Lower leg skin (tissue), 4 donors: ENCODE results near the gene ASIC2. TPM values are rescaled to one million over a fixed set of nuclear protein-coding genes. Genes with fewer than 3 reads are reported as not detected.

Experiments
- DNase-seq, 2 donors: peaks; one replicate each; pipeline ENCODE4 v3.0.0-alpha.2; 2019; ENCODE audit warnings: low spot score in 2 of 2
- H3K4me3 ChIP-seq: fragments of 200-600 bp; sonication (generic); 2 replicates; pipeline ENCODE4 v1.5.1; 2017; ENCODE audit warnings: mild to moderate bottlenecking, low read depth; ENCODE audit not compliant: poor library complexity, severe bottlenecking
- POLR2A ChIP-seq, 2 donors: fragments of 450-650 bp; IDR thresholded peaks; one replicate each; pipeline ENCODE4 v1.6.1; 2016 to 2017; ENCODE audit warnings: antibody characterized with exemption in 2 of 2, mild to moderate bottlenecking in 1 of 2, moderate library complexity in 1 of 2
- WGBS, 2 donors: methylation state at CpG; one replicate each; pipeline ENCODE4 v1.1.5; 2018; 5-methylcytosine and 5-hydroxymethylcytosine counted together
- intact Hi-C: fragments of 100-400 bp; cut with DNase I; formaldehyde crosslinking; loops from one replicate; pipeline ENCODE4 v1.15.0; 2023; ENCODE audit warnings: low total_unique reads
- total RNA-seq, 4 donors: library from RNA; depleted of rRNA; stranded (reverse); fragments of >200 nt; gene quantifications; one replicate each; pipeline ENCODE4 v1.1.0, GENCODE V29; 2016
- TF ChIP-seq, protein P1 (sequence below), 3 donors: fragments of 450-650 bp; IDR thresholded peaks; one replicate each; pipeline ENCODE4 v1.5.1; 2016; ENCODE audit warnings: antibody characterized with exemption in 3 of 3, mild to moderate bottlenecking in 3 of 3, moderate library complexity in 2 of 3

ASIC2 gene
- total RNA-seq, 4 donors from 2014 or later, result 0.21 TPM; not detected in 3

DNA sequence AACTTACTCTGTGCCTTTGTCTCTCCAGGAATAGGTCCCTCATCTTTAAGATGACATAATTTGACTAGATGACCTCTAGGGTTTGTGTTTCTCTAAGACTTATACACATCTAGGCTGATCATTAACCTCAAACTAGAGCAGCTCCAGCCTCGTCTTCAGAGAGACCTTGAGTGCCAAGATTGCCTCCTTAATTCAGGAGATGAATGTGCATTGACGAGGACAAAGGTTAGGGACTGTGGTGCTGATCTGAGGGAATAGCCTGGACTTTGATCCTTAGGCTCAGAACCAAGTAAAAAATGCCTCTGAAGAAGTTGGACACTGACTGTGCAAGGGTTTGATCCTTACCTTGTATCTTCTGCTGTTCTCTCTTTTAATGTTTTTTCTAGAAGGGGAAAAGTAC is 17.2 kb upstream of the ASIC2 start:
- no peak for DNase-seq
- no peak for TF ChIP-seq POLR2A (IDR thresholded peaks at IDR 0.05)
- TF ChIP-seq, protein P1, sequence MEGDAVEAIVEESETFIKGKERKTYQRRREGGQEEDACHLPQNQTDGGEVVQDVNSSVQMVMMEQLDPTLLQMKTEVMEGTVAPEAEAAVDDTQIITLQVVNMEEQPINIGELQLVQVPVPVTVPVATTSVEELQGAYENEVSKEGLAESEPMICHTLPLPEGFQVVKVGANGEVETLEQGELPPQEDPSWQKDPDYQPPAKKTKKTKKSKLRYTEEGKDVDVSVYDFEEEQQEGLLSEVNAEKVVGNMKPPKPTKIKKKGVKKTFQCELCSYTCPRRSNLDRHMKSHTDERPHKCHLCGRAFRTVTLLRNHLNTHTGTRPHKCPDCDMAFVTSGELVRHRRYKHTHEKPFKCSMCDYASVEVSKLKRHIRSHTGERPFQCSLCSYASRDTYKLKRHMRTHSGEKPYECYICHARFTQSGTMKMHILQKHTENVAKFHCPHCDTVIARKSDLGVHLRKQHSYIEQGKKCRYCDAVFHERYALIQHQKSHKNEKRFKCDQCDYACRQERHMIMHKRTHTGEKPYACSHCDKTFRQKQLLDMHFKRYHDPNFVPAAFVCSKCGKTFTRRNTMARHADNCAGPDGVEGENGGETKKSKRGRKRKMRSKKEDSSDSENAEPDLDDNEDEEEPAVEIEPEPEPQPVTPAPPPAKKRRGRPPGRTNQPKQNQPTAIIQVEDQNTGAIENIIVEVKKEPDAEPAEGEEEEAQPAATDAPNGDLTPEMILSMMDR (IDR thresholded peaks at IDR 0.05), result no peak
- H3K4me3 ChIP-seq, result no peak overlapping the region
- intact Hi-C loops, result no loop called here
- 54 to 61% methylated on average over 2 of the region's 2 CpGs for WGBS, 2 donors

GRCh38 chr17:33303254-33303653 is 10.2 kb upstream of the ASIC2 start:
- H3K4me3 ChIP-seq, result no peak overlapping the region
- DNase-seq, result no peak
- intact Hi-C loops, result loop anchor here (10.0 kb wide), 1 partner anchor 1222 kb away; no protein-coding TSS in a partner anchor
- TF ChIP-seq POLR2A (IDR thresholded peaks at IDR 0.05), result no peak
- TF ChIP-seq, protein P1 (IDR thresholded peaks at IDR 0.05), result no peak
- 75 to 83% methylated on average over 5 of the region's 5 CpGs for WGBS, 2 donors

GRCh38 chr17:33302394-33302793 is 9.3 kb upstream of the ASIC2 start:
- H3K4me3 ChIP-seq, result no peak overlapping the region
- intact Hi-C loops, result loop anchor here (10.0 kb wide), 1 partner anchor 1222 kb away; no protein-coding TSS in a partner anchor
- TF ChIP-seq POLR2A (IDR thresholded peaks at IDR 0.05), result no peak
- TF ChIP-seq, protein P1 (IDR thresholded peaks at IDR 0.05), result no peak
- DNase-seq, result peak in 1 of 2 donors; percentile 12

GRCh38 chr17:33300241-33300640 is 7.1 kb upstream of the ASIC2 start:
- no peak for DNase-seq
- TF ChIP-seq, protein P1 (IDR thresholded peaks at IDR 0.05), result no peak
- TF ChIP-seq POLR2A (IDR thresholded peaks at IDR 0.05), result no peak
- no peak overlapping the region for H3K4me3 ChIP-seq
- intact Hi-C loops, result loop anchor here (10.0 kb wide), 1 partner anchor 1225 kb away; no protein-coding TSS in a partner anchor

DNA sequence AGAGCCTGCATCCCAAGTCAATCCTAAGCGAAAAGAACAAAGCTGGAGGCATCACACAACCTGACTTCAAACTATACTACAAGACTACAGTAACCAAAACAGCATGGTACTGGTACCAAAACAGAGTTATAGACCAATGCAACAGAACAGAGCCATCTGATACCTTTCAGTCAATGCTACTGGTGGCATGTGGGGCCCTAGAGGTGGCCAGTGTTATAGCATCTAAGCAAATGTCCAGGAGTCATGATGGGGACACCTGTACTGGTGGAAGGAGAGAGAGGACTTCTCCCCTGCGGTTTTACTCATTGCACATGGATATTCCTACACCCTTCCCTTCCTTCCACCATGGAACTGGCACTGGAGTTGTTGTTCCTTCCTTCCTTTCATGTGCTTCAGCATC is 6.0 kb upstream of the ASIC2 start:
- peak in 1 of 2 donors; percentile 26 for DNase-seq
- 86 to 91% methylated on average over 2 of the region's 2 CpGs for WGBS, 2 donors
- intact Hi-C loops, result no loop called here
- H3K4me3 ChIP-seq, result no peak overlapping the region
- no peak for TF ChIP-seq POLR2A (IDR thresholded peaks at IDR 0.05)
- TF ChIP-seq, protein P1 (IDR thresholded peaks at IDR 0.05), result no peak

- intact Hi-C loops, result no loop called here
- no peak for TF ChIP-seq POLR2A (IDR thresholded peaks at IDR 0.05)
- TF ChIP-seq, protein P1 (IDR thresholded peaks at IDR 0.05), result no peak
- DNase-seq, result no peak
- no peak overlapping the region for H3K4me3 ChIP-seq
- 83 to 85% methylated on average over 4 of the region's 4 CpGs for WGBS, 2 donors
These were observed 4.5 kb upstream of the ASIC2 start for GRCh38 chr17:33297643-33298042.
